Right atrium auricular region (tissue), 2 donors: Measurements from ENCODE around the gene GNAI2. TPM values are rescaled to one million over a fixed set of nuclear protein-coding genes. Genes with fewer than 3 reads are reported as not detected.

Experiments
- DNase-seq: peaks from one replicate; pipeline ENCODE4 v3.0.0-alpha.2; 2019; ENCODE audit warnings: low spot score
- H3K27ac ChIP-seq, 2 donors: fragments of 200-600 bp; sonication (generic); 1 replicate in 1 of 2; 2 replicates in 1 of 2; pipeline ENCODE4 v1.5.1; 2016 to 2019
- H3K27me3 ChIP-seq, 2 donors: fragments of 200-600 bp; sonication (generic); one replicate each; pipeline versions ENCODE4 v1.5.1 to v1.6.0; 2017 to 2019
- H3K36me3 ChIP-seq: fragments of 200-600 bp; sonication (generic); one replicate; pipeline ENCODE4 v1.5.1; 2016
- H3K4me1 ChIP-seq, 2 donors: fragments of 200-600 bp; sonication (generic); one replicate each; pipeline versions ENCODE4 v1.5.1 to v1.6.0; 2017 to 2019
- H3K4me3 ChIP-seq, 2 donors: fragments of 200-600 bp; sonication (generic); 1 replicate in 1 of 2; 2 replicates in 1 of 2; pipeline ENCODE4 v1.5.1; 2017 to 2019; ENCODE audit warnings: mild to moderate bottlenecking in 1 of 2, moderate library complexity in 1 of 2
- H3K9me3 ChIP-seq, 2 donors: fragments of 200-600 bp; sonication (generic); one replicate each; pipeline ENCODE4 v1.5.1; 2019
- CTCF ChIP-seq, 2 donors: fragments of 200-600 bp; sonication (generic); IDR thresholded peaks; one replicate each; pipeline ENCODE4 v1.5.1; 2019; ENCODE audit warnings: antibody characterized with exemption in 2 of 2
- total RNA-seq, 2 donors: library from RNA; depleted of rRNA; stranded (reverse); fragments of >200 nt; gene quantifications; one replicate each; pipeline ENCODE4 v1.1.0, GENCODE V29; 2016

Gene GNAI2
- total RNA-seq, 2 donors from 2014 or later = 72.1 to 127 TPM

GRCh38 chr3:50265571-50265970 is 29.6 kb downstream of the GNAI2 start:
- peaks cover 0 to 79% of the 10 kb centered on the region in 2 donors for H3K4me1 ChIP-seq
- H3K27ac ChIP-seq = peak overlapping the region; percentile 92 to 97
- no peaks in the 10 kb centered on the region for H3K36me3 ChIP-seq
- no peak for TF ChIP-seq CTCF (IDR thresholded peaks at IDR 0.05)
- H3K9me3 ChIP-seq = no peaks in the 10 kb centered on the region
- H3K4me3 ChIP-seq = no peak overlapping the region
- no peak for DNase-seq
- no peaks in the 10 kb centered on the region for H3K27me3 ChIP-seq

GRCh38 chr3:50266017-50266416 is 30.0 kb downstream of the GNAI2 start:
- no peaks in the 10 kb centered on the region for H3K27me3 ChIP-seq
- no peaks in the 10 kb centered on the region for H3K36me3 ChIP-seq
- peaks cover 0 to 77% of the 10 kb centered on the region in 2 donors for H3K4me1 ChIP-seq
- H3K4me3 ChIP-seq = peak overlapping the region in 1 of 2 donors; percentile 54
- H3K9me3 ChIP-seq = no peaks in the 10 kb centered on the region
- H3K27ac ChIP-seq = peak overlapping the region; percentile 92 to 97
- no peak for DNase-seq
- TF ChIP-seq CTCF (IDR thresholded peaks at IDR 0.05) = no peak

GRCh38 chr3:50266836-50267235 is 30.8 kb downstream of the GNAI2 start:
- no peak for DNase-seq
- Histone ChIP-seq H3K4me3 (peak overlapping the region; percentile 54 to 60), H3K9me3 (no peaks in the 10 kb centered on the region), H3K4me1 (peaks cover 0 to 71% of the 10 kb centered on the region in 2 donors), H3K27me3 (no peaks in the 10 kb centered on the region), H3K27ac (peak overlapping the region; percentile 92 to 97), H3K36me3 (no peaks in the 10 kb centered on the region)
- no peak for TF ChIP-seq CTCF (IDR thresholded peaks at IDR 0.05)

GRCh38 chr3:50267280-50267913 is 31.4 kb downstream of the GNAI2 start:
- no peak for TF ChIP-seq CTCF (IDR thresholded peaks at IDR 0.05)
- Histone ChIP-seq H3K9me3 (no peaks in the 10 kb centered on the region), H3K27ac (peak overlapping the region; percentile 92 to 97), H3K27me3 (no peaks in the 10 kb centered on the region), H3K4me3 (peak overlapping the region; percentile 54 to 60), H3K4me1 (peaks cover 0 to 71% of the 10 kb centered on the region in 2 donors), H3K36me3 (no peaks in the 10 kb centered on the region)
- DNase-seq = no peak

GRCh38 chr3:50268276-50268675 is 32.3 kb downstream of the GNAI2 start:
- Histone ChIP-seq H3K4me3 (peak overlapping the region in 1 of 2 donors; percentile 54), H3K27me3 (no peaks in the 10 kb centered on the region), H3K9me3 (no peaks in the 10 kb centered on the region), H3K4me1 (peaks cover 0 to 79% of the 10 kb centered on the region in 2 donors), H3K27ac (peak overlapping the region; percentile 92 to 97), H3K36me3 (no peaks in the 10 kb centered on the region)
- no peak for DNase-seq
- no peak for TF ChIP-seq CTCF (IDR thresholded peaks at IDR 0.05)
